ENCODE measurements around the gene ZNF343. TPM values are rescaled to one million over a fixed set of nuclear protein-coding genes. Genes with fewer than 3 reads are reported as not detected.
A peak's percentile ranks its signal among the peaks of the same experiment; 100 is the strongest.

ZNF343 gene
- total and polyA plus RNA-seq, 10 of the 15 experiments (the other 5 are each of a cell fraction or from before 2014, with no cell fraction given), result 1.3 to 11.1 (median 9.0) TPM

GRCh38 chr20:2523919-2524708 lies 15.4 kb upstream of the ZNF343 start:
- H3K36me3 ChIP-seq (ENCODE audit: control insufficient read depth in 2 of 2, insufficient read depth in 2 of 2, low read length in 1 of 2), result no peaks in the 10 kb centered on the region
- H3K79me2 ChIP-seq (ENCODE audit: control insufficient read depth, insufficient read depth, low read length), result no peaks in the 10 kb centered on the region
- H3K27ac ChIP-seq (ENCODE audit: control insufficient read depth, insufficient read depth), result peak overlapping the region; percentile 43; the same call in 1 of the 2 replicates
- no peaks in the 10 kb centered on the region for H3K9me3 ChIP-seq (replicated peaks; ENCODE audit: control insufficient read depth, insufficient read depth, low read length)
- peak overlapping the region; percentile 92 for H2AFZ ChIP-seq (ENCODE audit: control insufficient read depth, low read depth, low read length)
- FAIRE-seq (peak; percentile 54), DNase-seq (ENCODE audit: low read depth, low spot score) (peak; percentile 25), ATAC-seq (peak; percentile 89)
- POLR2A ChIA-PET, result no interaction called here
- H3K9ac ChIP-seq (ENCODE audit: control insufficient read depth, insufficient read depth, low read length), result peak overlapping the region; percentile 61
- H3K27me3 ChIP-seq (replicated peaks in 1 of 2; ENCODE audit: control insufficient read depth in 2 of 2, insufficient read depth in 2 of 2, low read length in 1 of 2), result no peaks in the 10 kb centered on the region
- WGBS (ENCODE audit: insufficient coverage, insufficient replicate concordance, low lambda C conversion rate, missing lambda C conversion rate), result 4% methylated on average over 25 of the region's 26 CpGs
- RAD21 ChIA-PET (ENCODE audit: unreplicated experiment), result interaction anchor here (1.9 kb wide), 1 partner anchor 123 kb away, joined by 6 read pairs; no protein-coding TSS in a partner anchor
- no TSS peak for BruUV-seq (replicated peaks)
- SMC1A ChIA-PET (ENCODE audit: uncharacterized antibody, unreplicated experiment), result interaction anchor here (0.6 to 1.1 kb wide), 6 partner anchors 15 to 152 kb away, joined by 3 to 4 read pairs (median 3); partner anchors contain the start of gene SNRPB
- CTCF ChIA-PET, result interaction anchor here (0.6 to 5.4 kb wide), 17 partner anchors 9 to 1106 kb away, joined by 3 to 86 read pairs (median 5); partner anchors contain the start of genes SNRPB and ZNF343
- in situ Hi-C loops (cut with MboI) (no loop called here), intact Hi-C loops (cut with micrococcal nuclease; ENCODE audit: unreplicated experiment) (loop anchor here (2.0 kb wide), 1 partner anchor 129 kb away; the partner anchor contains the start of gene NOP56)
- peak overlapping the region; percentile 65 for H3K4me2 ChIP-seq (ENCODE audit: control insufficient read depth, insufficient read depth)
- H3K4me1 ChIP-seq (ENCODE audit: control insufficient read depth, insufficient read depth, low read length), result 0 out of 2 replicates have a peak, but pooled peaks cover 3% of the 10 kb centered on the region
- no peaks in the 10 kb centered on the region for H4K20me1 ChIP-seq (ENCODE audit: control insufficient read depth, insufficient read depth)
- H3K4me3 ChIP-seq, result peak overlapping the region; percentile 87
- no peak for TF ChIP-seq NFYB (IDR thresholded peaks at IDR 0.05; ENCODE audit: insufficient read depth, low read depth, low read length)
- TF ChIP-seq SPI1 (IDR thresholded peaks at IDR 0.05; ENCODE audit: borderline replicate concordance, insufficient read depth, low read depth, low read length), result peak; percentile 48; the same call in 1 of the 2 replicates
- TF ChIP-seq PKNOX1 (IDR thresholded peaks at IDR 0.05), result no peak
- TF ChIP-seq TAF1 (IDR thresholded peaks at IDR 0.05; ENCODE audit: borderline replicate concordance, low read depth, low read length), result peak; percentile 55; the same call in 1 of the 2 replicates
- TF ChIP-seq LARP7 (IDR thresholded peaks at IDR 0.05), result peak; percentile 38; the same call in 1 of the 2 replicates
- TF ChIP-seq RAD21 (IDR thresholded peaks at IDR 0.05; ENCODE audit: insufficient read depth, low read depth, low read length), result peak; percentile 31; the same call in 1 of the 2 replicates
- TF ChIP-seq ZNF384 (IDR thresholded peaks at IDR 0.05; ENCODE audit: borderline replicate concordance, low read depth, low read length), result no peak
- peak; percentile 60; the same call in 1 of the 2 replicates for TF ChIP-seq YY1 (IDR thresholded peaks at IDR 0.05; ENCODE audit: low read depth, low read length)
- peak; percentile 37; the same call in 1 of the 2 replicates for TF ChIP-seq CBFB (IDR thresholded peaks at IDR 0.05; ENCODE audit: low read depth)
- TF ChIP-seq GATAD2B (conservative IDR thresholded peaks at IDR 0.05; ENCODE audit: low read depth), result peak; percentile 35; the same call in 1 of the 2 replicates
- peak; percentile 30; the same call in 1 of the 2 replicates for TF ChIP-seq ELK1 (IDR thresholded peaks at IDR 0.05; ENCODE audit: low read depth, low read length)
- TF ChIP-seq BMI1 (IDR thresholded peaks at IDR 0.05; ENCODE audit: borderline replicate concordance), result no peak
- TF ChIP-seq POLR2AphosphoS5 (IDR thresholded peaks at IDR 0.05; ENCODE audit: low read length), result peak; percentile 54; the same call in 1 of the 2 replicates
- no peak for TF ChIP-seq NR2C2 (IDR thresholded peaks at IDR 0.05; ENCODE audit: borderline replicate concordance, control insufficient read depth, insufficient read length, low read depth)
- TF ChIP-seq SMC3 (IDR thresholded peaks at IDR 0.05; ENCODE audit: borderline replicate concordance, low read length), result peak; percentile 50; the same call in 1 of the 2 replicates
- TF ChIP-seq BHLHE40 (IDR thresholded peaks at IDR 0.05; ENCODE audit: borderline replicate concordance in 1 of 2, low read depth in 2 of 2, low read length in 1 of 2), result peak; percentile 19 to 38; a peak in 2 of 4 replicates
- peak; percentile 60 for TF ChIP-seq RUNX3 (IDR thresholded peaks at IDR 0.05; ENCODE audit: low read length)
- TF ChIP-seq NR2F1 (conservative IDR thresholded peaks at IDR 0.05), result 0 out of 2 replicates have a peak, but pooled peaks have one; percentile 23
- no peak for TF ChIP-seq MYB (IDR thresholded peaks at IDR 0.05; ENCODE audit: borderline replicate concordance, low read depth, low read length)
- TF ChIP-seq JUNB (IDR thresholded peaks at IDR 0.05), result no peak; the same call in 1 of the 2 replicates
- 0 out of 3 replicates have a peak, but pooled peaks of 1 of the 2 experiments have one; percentile 27 for TF ChIP-seq EGR1 (IDR thresholded peaks at IDR 0.05; ENCODE audit: borderline replicate concordance in 1 of 2, low read depth in 2 of 2, low read length in 2 of 2)
- peak; percentile 84 for TF ChIP-seq POLR2A (IDR thresholded peaks at IDR 0.05; ENCODE audit: low read depth, low read length)
